Ramos (cell line): Measurements from ENCODE around the gene ZNF227.
"Not testable (repeated sequence)": the region's sequence is repeated elsewhere in the genome, so short reads cannot be mapped to it uniquely, and the experiment has no call there.

Experiments
- in situ Hi-C: fragments of 300-500 bp; cut with MboI; formaldehyde crosslinking; loops from one replicate; pipeline ENCODE4 v1.14.3; 2022; ENCODE audit warnings: low sequenced_read_pairs; ENCODE audit not compliant: unreplicated experiment

ZNF227 gene

DNA sequence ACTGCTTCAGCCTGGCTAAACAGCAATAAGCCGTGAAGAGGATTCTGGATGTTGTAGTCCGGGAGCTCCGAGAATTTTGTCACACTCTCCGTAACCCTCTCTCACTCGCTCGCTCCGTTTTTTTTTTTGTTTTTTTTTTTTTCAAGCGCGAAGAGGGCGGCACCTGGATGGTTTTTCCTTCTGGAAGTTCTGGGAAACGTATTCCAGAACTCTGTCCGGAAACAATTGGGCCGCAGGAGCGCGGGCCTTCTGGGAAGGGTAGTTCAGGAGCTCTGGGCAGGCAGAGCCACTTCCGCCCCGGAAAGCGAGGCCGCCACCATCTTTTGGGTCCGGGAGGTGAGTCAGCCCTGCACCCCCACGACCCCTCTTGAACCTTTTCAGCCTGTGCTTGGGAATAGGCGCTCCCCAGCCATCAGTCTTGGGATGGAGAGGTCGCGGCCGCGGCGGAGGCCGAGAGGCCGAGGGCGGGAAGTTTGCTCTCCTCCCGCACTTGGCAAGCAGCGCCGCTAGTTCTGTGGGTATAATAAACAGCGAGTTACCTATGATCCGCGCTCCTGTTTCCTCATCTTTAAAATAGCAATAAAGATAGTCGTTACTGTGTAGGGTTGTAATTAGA lies at the start of gene ZNF227:
Gene ZNF227 (plus strand): TSS at position 283 of the 616 bp plus-strand sequence. CDS start 5,261 bp downstream, outside the sequence.
- in situ Hi-C loops, result no loop called here

DNA sequence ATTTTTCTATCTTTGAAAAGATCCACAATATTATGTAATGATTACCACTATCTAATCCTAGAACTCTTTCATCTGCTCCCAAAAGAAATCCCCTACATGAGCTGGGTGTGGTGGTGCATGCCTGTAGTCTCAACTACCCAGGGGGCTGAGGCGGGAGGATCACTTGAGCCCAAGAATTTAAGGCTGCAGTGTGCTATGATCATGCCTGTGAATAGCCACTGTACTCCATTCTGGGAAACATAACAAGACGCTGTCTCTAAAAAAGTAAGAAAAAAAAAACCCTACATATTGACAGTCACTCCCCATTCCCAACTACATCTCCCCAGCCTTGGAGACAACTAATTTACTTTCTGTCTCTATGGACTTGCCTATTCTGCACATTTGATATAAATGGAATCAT lies 48.5 kb upstream of the ZNF227 start:
- in situ Hi-C loops, result no loop called here

DNA sequence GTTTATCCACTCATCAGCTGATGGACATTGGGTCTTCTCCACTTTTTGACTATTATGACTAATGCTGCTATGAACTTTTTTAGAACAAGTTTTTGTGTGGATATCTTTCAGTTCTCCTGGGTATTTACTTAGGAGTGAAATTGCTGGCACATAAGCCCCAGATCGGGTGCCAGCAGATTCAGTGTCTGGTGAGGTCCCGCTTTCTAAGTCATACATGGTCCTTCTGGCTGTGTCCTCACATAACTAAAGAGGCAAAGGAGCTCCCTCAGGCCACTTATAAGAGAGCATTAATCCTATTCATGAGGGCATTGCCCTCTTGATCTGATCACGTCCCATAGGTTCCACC lies 48.0 kb upstream of the ZNF227 start:
- in situ Hi-C loops, result no loop called here

DNA sequence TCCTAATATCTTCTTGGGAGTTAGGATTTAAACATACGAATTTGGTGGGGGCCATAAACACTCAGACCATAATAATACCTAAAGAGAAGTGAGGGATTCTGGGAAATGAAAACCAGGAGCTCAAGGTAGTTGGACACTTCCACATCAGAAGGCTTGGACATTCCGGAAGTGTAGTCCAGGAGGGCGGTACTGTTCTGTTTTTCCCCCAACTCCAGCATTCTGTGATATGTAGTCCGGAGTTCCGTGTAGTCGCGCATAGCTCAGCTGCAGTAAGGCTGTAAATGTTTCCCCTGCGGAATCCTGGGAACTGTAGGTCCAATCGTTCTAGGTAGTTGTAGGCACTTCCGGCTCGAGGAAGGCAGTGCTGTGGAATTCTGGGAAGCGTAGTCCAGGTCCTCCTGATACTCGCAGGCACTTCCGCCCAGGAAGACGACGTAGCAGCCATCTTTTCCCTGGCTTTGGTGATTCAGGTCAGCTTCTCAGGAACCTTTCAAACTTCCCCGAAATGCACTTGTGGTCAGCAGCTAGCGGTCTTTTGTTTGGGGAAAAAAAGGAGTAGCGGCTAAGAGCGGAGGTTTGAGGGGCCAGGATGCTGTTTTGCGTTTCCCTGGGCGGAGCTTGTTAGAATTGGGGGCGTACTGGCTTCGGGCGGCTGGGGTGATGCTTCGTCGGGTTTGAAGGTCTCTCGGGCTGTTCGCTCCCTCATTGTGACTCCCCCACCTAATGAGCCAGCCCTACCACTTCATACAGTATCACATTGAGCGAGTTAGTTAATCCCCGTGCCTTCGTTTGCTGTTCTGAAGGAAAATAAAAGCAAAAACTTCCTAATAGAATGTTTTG lies 47.4 kb upstream of the ZNF227 start, which contains the start of gene ZNF226:
Gene ZNF226 (plus strand): TSS at position 428 of the 840 bp plus-strand sequence. CDS start 4,981 bp downstream, outside the sequence.
- in situ Hi-C loops, result no loop called here

DNA sequence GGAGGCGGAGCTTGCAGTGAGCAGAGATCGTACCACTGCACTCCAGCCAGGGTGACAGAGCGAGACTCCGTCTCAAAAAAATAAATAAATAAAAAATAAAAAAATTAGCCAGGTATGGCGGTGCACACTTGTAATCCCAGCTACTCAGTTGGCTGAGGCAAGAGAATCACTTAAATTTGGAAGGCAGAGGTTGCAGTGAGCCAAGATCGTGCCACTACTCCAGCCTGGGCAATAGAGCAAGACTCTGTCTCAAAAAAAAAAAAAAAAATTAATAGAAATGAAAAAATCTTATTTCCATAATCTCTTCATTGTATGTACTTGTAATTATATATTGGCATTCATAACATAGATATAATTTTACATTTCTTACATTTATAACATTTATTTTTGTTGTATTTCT lies 41.7 kb upstream of the ZNF227 start:
- in situ Hi-C loops, result not testable (repeated sequence)

DNA sequence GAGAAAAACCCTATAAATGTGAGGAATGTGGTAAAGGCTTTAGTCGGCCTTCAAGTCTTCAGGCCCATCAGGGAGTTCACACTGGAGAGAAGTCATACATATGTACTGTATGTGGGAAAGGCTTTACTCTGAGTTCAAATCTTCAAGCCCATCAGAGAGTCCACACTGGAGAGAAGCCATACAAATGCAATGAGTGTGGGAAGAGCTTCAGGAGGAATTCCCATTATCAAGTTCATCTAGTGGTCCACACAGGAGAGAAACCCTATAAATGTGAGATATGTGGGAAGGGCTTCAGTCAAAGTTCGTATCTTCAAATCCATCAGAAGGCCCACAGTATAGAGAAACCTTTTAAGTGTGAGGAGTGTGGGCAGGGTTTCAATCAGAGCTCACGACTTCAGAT lies 35.7 kb upstream of the ZNF227 start:
- in situ Hi-C loops, result no loop called here

DNA sequence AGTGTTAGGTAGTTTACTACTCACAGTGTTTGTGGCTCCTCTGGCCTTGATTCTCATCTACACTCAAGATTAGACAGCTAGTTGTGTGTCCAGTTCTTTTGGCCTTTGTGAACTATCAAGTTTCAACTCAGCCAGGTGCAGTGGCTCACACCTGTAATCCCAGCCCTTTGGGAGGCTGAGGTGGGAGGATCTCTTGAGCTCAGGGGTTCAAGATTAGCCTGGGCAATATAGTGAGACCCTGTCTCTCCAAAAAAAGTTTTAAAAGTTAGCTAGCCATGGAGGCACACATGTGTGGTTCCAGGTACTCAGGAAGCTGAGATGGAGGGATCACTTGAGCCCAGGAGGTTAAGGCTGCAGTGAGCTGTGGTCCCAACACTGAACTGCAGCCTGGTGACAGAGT lies 31.4 kb upstream of the ZNF227 start:
- in situ Hi-C loops, result no loop called here

DNA sequence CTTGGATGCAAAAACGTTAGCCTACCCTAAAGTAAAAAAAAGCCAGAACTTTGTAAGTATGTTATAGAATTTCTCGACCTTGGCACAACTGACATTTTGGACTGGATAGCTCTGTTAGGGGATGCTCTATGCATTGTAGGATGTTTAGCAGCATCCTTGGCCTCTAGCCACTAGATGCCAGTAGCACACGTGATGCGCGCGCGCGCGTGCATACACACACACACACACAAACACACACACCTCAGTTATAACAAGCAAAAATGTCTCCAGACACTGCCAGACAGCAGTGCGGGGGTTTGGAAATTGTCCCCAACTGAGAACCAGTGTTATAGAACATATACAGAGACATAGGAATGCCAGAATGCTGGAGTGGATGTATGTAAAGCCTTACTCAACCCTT lies 30.2 kb upstream of the ZNF227 start:
- in situ Hi-C loops, result no loop called here

DNA sequence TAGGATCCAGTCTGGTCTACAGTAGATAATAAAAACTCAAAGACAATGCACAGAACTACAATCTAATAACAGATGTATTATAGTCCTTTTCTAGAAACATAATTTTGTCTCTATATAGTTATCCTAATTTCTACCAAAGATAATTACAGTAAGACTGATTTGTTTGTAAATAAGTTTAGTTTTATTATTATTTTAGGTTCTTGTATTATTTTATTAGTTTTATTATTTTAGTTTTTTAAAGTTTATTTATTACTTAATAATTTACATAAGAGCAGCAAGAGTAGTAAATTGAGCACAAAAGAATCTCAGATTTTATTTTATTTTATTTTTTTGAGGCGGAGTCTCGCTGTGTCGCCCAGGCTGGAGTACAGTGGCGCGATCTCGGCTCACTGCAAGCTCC lies 22.3 kb upstream of the ZNF227 start:
- in situ Hi-C loops, result no loop called here

DNA sequence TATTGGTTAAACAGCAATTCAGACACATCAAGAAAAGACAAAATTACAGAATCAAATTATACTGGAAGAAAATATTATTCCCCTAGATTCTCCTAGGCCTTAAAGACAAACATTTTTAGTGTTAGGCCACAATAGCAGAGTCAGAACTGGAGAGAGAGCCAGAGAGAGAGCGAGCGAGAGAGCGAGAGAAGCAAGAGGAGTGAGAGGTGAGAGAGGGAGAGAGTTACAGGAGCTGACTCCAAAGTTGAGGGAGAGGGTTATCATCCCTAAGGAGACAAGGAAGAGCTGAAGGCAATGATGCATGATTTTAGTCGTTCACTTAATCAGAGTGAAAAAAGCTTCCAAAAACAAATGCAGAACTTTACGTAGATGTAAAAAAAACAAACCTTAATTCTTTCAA lies 20.2 kb upstream of the ZNF227 start:
- in situ Hi-C loops, result no loop called here

DNA sequence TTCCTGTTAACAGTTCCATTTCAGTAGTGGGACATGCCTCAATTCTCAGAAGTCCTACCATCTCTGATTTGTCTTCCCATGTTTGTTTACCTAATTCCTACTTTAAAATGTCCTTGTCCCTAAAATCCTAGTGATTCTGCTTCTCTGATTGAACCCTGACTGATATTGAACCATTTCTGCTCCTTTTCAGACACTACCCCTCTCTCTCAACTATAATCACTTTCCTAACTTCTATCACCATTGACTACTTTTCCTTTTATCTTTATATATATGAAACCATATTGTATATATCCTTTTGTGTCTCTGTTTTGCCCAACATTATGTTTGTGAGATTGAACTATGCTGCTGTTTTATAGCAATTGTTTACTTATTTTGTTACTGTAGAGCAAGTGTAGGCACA lies 15.6 kb upstream of the ZNF227 start:
- in situ Hi-C loops, result no loop called here

DNA sequence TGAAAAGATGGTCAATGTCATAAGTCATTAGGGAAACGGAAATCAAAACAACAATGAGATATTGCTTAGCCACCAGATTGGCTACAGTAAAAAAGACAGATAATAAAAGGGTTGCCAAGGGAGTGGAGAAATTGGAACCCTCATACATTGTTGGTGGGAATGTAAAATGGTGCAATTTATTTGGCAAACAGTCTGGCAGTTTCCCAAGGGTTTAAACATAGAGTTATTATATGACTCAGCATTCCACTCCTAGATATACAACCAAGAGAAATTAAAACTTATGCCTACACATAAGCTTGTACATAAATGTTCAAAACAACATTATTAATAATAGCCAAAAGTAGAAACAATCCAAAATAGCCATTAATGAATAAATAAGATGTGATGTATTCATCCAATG lies 9.9 kb upstream of the ZNF227 start:
- in situ Hi-C loops, result no loop called here

DNA sequence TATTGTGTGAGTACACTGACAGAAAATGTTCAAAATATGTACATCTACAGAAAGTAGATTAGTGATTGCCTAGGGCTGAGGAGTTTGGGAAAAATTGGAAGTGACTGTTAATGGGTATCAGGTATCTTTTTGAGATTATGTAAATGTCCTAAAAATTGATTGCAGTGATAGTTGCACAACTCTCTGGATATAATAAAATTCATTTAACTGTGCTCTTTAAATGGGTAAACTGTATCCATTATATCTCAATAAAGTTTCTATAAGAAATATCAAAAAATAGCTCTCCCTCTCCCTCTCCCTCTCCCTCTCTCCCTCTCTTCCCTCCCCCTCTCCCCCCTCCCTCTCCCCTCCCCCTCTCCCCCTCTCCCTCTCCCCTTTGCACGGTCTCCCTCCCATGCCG lies 9.4 kb upstream of the ZNF227 start:
- in situ Hi-C loops, result no loop called here

DNA sequence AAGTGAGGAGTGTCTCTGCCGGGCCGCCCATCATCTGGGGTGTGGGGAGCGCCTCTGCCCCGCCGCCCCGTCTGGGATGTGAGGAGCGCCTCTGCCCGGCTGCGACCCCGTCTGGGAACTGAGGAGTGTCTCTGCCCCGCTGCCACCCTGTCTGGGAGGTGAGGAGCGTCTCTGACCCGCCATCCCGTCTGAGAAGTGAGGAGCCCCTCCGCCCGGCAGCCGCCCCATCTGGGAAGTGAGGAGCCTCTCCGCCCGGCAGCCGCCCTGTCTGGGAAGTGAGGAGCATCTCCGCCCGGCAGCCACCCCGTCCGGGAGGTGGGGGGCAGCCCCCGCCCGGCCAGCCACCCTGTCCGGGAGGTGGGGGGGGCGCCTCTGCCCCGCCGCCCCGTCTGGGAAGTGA lies 8.5 kb upstream of the ZNF227 start:
- in situ Hi-C loops, result not testable (repeated sequence)

DNA sequence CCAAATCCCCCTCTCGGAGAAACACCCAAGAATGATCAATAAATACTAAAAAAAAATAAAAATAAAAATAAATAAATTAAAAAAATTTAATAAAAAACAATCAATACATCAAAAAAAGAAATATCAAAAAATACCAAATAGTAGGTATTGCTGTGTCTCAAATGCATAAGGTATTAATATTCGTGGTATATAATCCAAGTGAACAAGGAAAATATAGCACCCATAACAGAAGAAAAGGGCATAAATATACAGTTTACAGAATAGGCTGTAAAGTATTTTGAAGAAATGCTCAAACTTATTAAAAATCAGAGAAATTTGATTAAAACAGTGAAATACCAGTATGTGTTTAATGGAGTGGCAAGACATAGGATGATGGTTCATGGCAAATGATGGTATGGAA lies 7.6 kb upstream of the ZNF227 start:
- in situ Hi-C loops, result no loop called here

DNA sequence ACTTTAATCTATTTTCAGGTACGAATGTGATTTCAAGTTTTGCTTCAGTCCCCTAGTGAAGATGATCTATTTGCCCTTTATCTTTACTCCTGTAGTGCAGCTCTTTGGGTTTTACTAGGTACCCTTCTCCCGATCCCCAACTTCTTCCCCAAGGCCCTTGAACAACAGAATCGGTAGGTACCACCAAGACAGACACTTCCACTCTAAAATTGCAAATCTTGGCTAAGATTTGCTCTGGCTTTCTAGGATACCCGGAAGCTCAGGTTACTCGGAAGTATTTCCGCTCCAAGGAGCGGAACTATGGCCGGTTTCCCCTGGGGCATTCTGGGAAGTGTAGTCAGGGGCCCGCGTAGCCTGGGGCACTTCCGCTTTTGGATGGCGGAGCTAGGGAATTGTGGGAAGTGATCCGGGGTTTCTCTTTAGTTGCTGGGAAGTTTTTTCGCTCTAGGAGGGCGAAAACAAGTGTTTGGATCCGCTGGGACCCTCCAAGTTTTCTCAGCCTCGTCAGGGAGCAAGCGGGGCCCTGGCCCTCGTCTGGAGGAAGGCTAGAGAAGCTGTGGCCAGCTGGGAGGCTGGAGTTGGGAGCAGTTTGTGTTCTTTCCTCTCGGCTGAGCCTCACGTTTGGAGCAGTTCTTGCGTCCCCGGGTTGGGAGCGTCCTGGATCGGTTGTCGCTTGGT lies 5.1 kb upstream of the ZNF227 start:
- in situ Hi-C loops, result no loop called here

DNA sequence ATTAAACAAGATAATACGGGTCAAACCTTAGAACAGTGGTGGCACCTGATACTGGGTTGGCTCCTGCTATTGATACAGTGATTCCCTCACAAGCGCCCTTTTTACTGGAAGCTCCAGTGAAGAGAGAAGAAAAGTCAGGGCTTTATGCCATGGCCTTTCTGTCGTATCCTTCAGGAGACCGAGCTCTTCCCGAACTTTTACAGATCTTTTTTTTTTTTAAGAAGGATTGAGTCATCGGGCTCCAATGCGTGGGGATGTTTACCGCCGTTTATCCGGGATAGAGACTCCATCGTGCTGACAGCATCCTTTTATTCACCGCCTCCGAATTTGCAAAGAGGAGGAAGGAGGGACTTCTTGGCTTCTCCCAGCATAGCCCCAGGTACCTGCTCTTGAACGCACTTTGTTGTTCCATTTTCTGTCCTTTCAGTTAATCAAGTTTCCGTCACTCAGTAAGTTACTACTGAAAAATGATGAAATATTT lies 574 bp downstream of the ZNF227 start:
- in situ Hi-C loops, result no loop called here

DNA sequence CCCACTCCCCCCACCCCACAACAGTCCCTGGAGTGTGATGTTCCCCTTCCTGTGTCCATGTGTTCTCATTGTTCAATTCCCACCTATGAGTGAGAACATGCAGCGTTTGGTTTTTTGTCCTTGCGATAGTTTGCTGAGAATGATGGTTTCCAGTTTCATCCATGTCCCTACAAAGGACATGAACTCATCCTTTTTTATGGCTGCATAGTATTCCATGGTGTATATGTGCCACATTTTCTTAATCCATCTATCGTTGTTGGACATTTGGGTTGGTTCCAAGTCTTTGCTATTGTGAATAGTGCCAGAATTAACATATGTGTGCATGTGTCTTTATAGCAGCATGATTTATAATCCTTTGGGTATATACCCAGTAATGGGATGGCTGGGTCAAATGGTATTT lies 7.6 kb downstream of the ZNF227 start:
- in situ Hi-C loops, result not testable (repeated sequence)

DNA sequence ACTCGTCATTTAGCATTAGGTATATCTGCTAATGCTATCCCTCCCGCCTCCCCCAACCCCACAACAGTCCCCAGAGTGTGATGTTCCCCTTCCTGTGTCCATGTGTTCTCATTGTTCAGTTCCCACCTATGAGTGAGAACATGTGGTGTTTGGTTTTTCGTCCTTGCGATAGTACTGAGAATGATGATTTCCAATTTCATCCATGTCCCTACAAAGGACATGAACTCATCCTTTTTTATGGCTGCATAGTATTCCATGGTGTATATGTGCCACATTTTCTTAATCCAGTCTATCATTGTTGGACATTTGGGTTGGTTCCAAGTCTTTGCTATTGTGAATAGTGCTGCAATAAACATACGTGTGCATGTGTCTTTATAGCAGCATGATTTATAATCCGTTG lies 8.4 kb downstream of the ZNF227 start:
- in situ Hi-C loops, result not testable (repeated sequence)

DNA sequence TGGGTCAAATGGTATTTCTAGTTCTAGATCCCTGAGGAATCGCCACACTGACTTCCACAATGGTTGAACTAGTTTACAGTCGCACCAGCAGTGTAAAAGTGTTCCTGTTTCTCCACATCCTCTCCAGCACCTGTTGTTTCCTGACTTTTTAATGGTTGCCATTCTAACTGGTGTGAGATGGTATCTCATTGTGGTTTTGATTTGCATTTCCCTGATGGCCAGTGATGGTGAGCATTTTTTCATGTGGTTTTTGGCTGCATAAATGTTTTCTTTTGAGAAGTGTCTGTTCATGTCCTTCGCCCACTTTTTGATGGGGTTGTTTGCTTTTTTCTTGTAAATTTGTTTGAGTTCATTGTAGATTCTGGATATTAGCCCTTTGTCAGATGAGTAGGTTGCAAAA lies 9.0 kb downstream of the ZNF227 start:
- in situ Hi-C loops, result not testable (repeated sequence)

DNA sequence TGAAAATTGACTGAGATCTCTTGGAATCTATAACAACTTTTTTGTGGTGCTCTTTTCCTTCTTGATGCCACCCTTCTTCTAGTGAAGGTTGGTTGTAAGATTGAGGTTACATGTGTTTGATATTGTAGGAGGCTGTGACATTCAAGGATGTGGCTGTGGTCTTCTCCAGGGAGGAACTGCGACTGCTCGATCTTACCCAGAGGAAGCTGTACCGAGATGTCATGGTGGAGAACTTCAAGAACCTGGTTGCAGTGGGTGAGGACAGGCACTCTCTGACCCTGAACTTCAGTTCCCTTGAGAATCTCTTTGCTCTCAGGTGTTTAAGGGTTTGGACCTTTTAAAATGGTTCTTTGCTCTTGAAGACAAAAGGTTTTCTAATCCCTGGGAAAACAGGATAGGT lies 16.0 kb downstream of the ZNF227 start:
- in situ Hi-C loops, result no loop called here
